Type B pancreatic cell (in vitro differentiated cells): Measurements from ENCODE around the gene BRMS1. TPM values are rescaled to one million over a fixed set of nuclear protein-coding genes. Genes with fewer than 3 reads are reported as not detected.
"Not testable (repeated sequence)": the region's sequence is repeated elsewhere in the genome, so short reads cannot be mapped to it uniquely, and the experiment has no call there.

Source experiments
- DNase-seq: peaks from one replicate; pipeline ENCODE4 v3.0.0; 2021; ENCODE audit warnings: mixed read lengths; ENCODE audit not compliant: unreplicated experiment; ENCODE audit errors: extremely low spot score
- H3K27ac Mint-ChIP-seq: 2 replicates; pipeline ENCODE4 v1.8.0; 2021; ENCODE audit warnings: mild to moderate bottlenecking, mixed read lengths
- H3K27me3 Mint-ChIP-seq: 2 replicates; pipeline ENCODE4 v1.8.0; 2021; ENCODE audit warnings: mixed read lengths
- H3K36me3 Mint-ChIP-seq: 2 replicates; pipeline ENCODE4 v1.8.0; 2021; ENCODE audit warnings: mixed read lengths
- H3K4me1 Mint-ChIP-seq: one replicate; pipeline ENCODE4 v1.8.0; 2021; ENCODE audit warnings: mixed read lengths; ENCODE audit not compliant: unreplicated experiment
- H3K4me3 Mint-ChIP-seq: 2 replicates; pipeline ENCODE4 v1.8.0; 2021; ENCODE audit warnings: mild to moderate bottlenecking, mixed read lengths
- H3K9me3 Mint-ChIP-seq: 2 replicates; pipeline ENCODE4 v1.8.0; 2021; ENCODE audit warnings: mixed read lengths
- CTCF ChIP-seq: fragments of 200-600 bp; sonication (generic); conservative IDR thresholded peaks from 2 replicates; pipeline ENCODE4 v1.5.0; 2021; ENCODE audit warnings: antibody characterized with exemption, mild to moderate bottlenecking
- total RNA-seq: library from RNA; stranded (reverse); gene quantifications from 2 replicates; pipeline ENCODE4 v1.2.1, GENCODE V29; 2021; ENCODE audit warnings: low replicate concordance

BRMS1 gene
- total RNA-seq, 1 donor from 2014 or later, result 35.1 TPM

- H3K27me3 Mint-ChIP-seq, result no peaks in the 10 kb centered on the region
- no peak for DNase-seq
- no peaks in the 10 kb centered on the region for H3K36me3 Mint-ChIP-seq
- TF ChIP-seq CTCF, result no peak
- H3K9me3 Mint-ChIP-seq, result peaks cover under 1% of the 10 kb centered on the region
- H3K4me1 Mint-ChIP-seq, result peaks cover 32% of the 10 kb centered on the region
- no peak overlapping the region for H3K4me3 Mint-ChIP-seq
- H3K27ac Mint-ChIP-seq, result no peak overlapping the region
Measured at GRCh38 chr11:66325263-66325671, 19.6 kb downstream of the BRMS1 start.

GRCh38 chr11:66324664-66325063 lies 20.2 kb downstream of the BRMS1 start:
- Mint-ChIP-seq H3K27ac (peak overlapping the region; percentile 23), H3K36me3 (no peaks in the 10 kb centered on the region), H3K4me3 (no peak overlapping the region), H3K27me3 (no peaks in the 10 kb centered on the region), H3K9me3 (peaks cover 6% of the 10 kb centered on the region), H3K4me1 (peaks cover 28% of the 10 kb centered on the region)
- no peak for TF ChIP-seq CTCF
- no peak for DNase-seq

GRCh38 chr11:66323684-66324083 lies 21.2 kb downstream of the BRMS1 start:
- Mint-ChIP-seq H3K4me3 (no peak overlapping the region), H3K27me3 (no peaks in the 10 kb centered on the region), H3K27ac (no peak overlapping the region), H3K4me1 (peaks cover 33% of the 10 kb centered on the region), H3K9me3 (peaks cover 6% of the 10 kb centered on the region), H3K36me3 (no peaks in the 10 kb centered on the region)
- no peak for TF ChIP-seq CTCF
- no peak for DNase-seq

- no peak for DNase-seq
- Mint-ChIP-seq H3K27ac (peak overlapping the region; percentile 65), H3K4me3 (no peak overlapping the region), H3K27me3 (no peaks in the 10 kb centered on the region), H3K4me1 (peaks cover 35% of the 10 kb centered on the region), H3K9me3 (peaks cover 6% of the 10 kb centered on the region), H3K36me3 (no peaks in the 10 kb centered on the region)
- TF ChIP-seq CTCF, result no peak
Measured at GRCh38 chr11:66322732-66323427, 22.0 kb downstream of the BRMS1 start.

- H3K4me3 Mint-ChIP-seq, result no peak overlapping the region
Measured at GRCh38 chr11:66321606-66322005, 23.3 kb downstream of the BRMS1 start.

GRCh38 chr11:66320748-66321147 lies 24.2 kb downstream of the BRMS1 start:
- not testable (repeated sequence) for H3K36me3 Mint-ChIP-seq, H3K27me3 Mint-ChIP-seq, DNase-seq, H3K9me3 Mint-ChIP-seq, H3K4me3 Mint-ChIP-seq, H3K27ac Mint-ChIP-seq
- peaks cover 30% of the 10 kb centered on the region for H3K4me1 Mint-ChIP-seq

More at GRCh38 chr11:66321606-66322005, 23.3 kb downstream of the BRMS1 start:
- Mint-ChIP-seq H3K27ac (no peak overlapping the region), H3K36me3 (no peaks in the 10 kb centered on the region), H3K9me3 (peaks cover 6% of the 10 kb centered on the region), H3K27me3 (no peaks in the 10 kb centered on the region), H3K4me1 (peaks cover 32% of the 10 kb centered on the region)
- no peak for TF ChIP-seq CTCF
- no peak for DNase-seq

- not testable (repeated sequence) for H3K27ac Mint-ChIP-seq, H3K27me3 Mint-ChIP-seq, H3K4me3 Mint-ChIP-seq, H3K9me3 Mint-ChIP-seq, H3K36me3 Mint-ChIP-seq, DNase-seq
- H3K4me1 Mint-ChIP-seq, result peaks cover 35% of the 10 kb centered on the region
Measured at GRCh38 chr11:66320289-66320688, 24.6 kb downstream of the BRMS1 start.
